Pancreas (tissue), 10 donors: ENCODE data around the gene KLLN. TPM values are rescaled to one million over a fixed set of nuclear protein-coding genes. Genes with fewer than 3 reads are reported as not detected.
A peak's percentile ranks its signal among the peaks of the same experiment; 100 is the strongest.

ENCODE experiments used
- ATAC-seq, 4 donors: fragments of 200-7000 bp; cut with Tn5 transposase; one replicate each; pipeline versions ENCODE4 v1.8.0 to v1.9.1; 2020; ENCODE audit warnings: mild to moderate bottlenecking in 4 of 4, moderate library complexity in 4 of 4
- DNase-seq, 6 donors: peaks; one replicate each; pipeline ENCODE4 v3.0.0-alpha.2; 2020
- FAIRE-seq: peaks from 2 replicates; lab custom pipeline; 2012; peaks lifted over from hg19 to GRCh38; lab: Jason Lieb, UNC
- H3K27ac ChIP-seq, 4 donors: fragments of 200-600 bp; sonication (generic); 1 replicate in 3 of 4; 2 replicates in 1 of 4; pipeline versions ENCODE4 v1.5.0 to v1.8.0; 2020
- H3K27me3 ChIP-seq, 4 donors: fragments of 200-600 bp; one replicate each; pipeline ENCODE4 v1.8.0; 2021
- H3K36me3 ChIP-seq, 3 donors: fragments of 200-600 bp; sonication (generic) in 1 of 3; one replicate each; pipeline versions ENCODE4 v1.5.0 to v1.8.0; 2020 to 2021
- H3K4me1 ChIP-seq, 3 donors: fragments of 200-600 bp; one replicate each; pipeline ENCODE4 v1.8.0; 2021
- H3K4me3 ChIP-seq, 4 donors: fragments of 200-600 bp; sonication (generic) in 2 of 4; one replicate each; pipeline versions ENCODE4 v1.5.0 to v1.8.0; 2020 to 2021
- H3K9me3 ChIP-seq, 4 donors: fragments of 200-600 bp; one replicate each; pipeline ENCODE4 v1.8.0; 2021
- WGBS, 2 donors: extraction: QIAGEN DNeasy Blood & Tissue Kit; methylation state at CpG; one replicate each; pipeline ENCODE4 v1.1.7; 2013; 5-methylcytosine and 5-hydroxymethylcytosine counted together
- intact Hi-C, 3 donors: fragments of 100-400 bp; cut with DNase I; formaldehyde crosslinking; loops; one replicate each; pipeline versions ENCODE4 v1.11.1 to v1.14.2; 2022
- polyA plus RNA-seq, 2 donors: library from polyadenylated mRNA; stranded (reverse); fragments of 200-250 nt; gene quantifications; one replicate each; pipeline ENCODE4 v1.2.3, GENCODE V29; 2013
- total RNA-seq, 6 donors: library from RNA; stranded (reverse); fragmentation: NEBNext Ultra II Directional in 4 of 6; extraction: Animal tissue kit (Norgen Biotek cat#: 25700) in 4 of 6; gene quantifications; one replicate each; pipeline versions ENCODE4 v1.2.1 to v1.2.4, GENCODE V29; 2021 to 2023
- TF ChIP-seq, protein P1 (sequence below), 4 donors: fragments of 200-600 bp; sonication (generic) in 3 of 4; IDR thresholded peaks; one replicate each; pipeline versions ENCODE4 v1.5.0 to v1.8.0; 2021; ENCODE audit warnings: antibody characterized with exemption in 4 of 4
- donor health status: healthy with polysubstance abuse.
- donor health status: DM: no; HTN: no; CAD: no; lungs with moderate emphysema.
- donor health status: DM: no; HTN: no; CAD: no.
- donor health status: control.
- donor health status: control.
- donor health status: Bipolar disorder and iron deficiency.
- donor health status: DM: yes; HTN: yes; CAD: no.
- donor health status: DM: no; HTN: no; CAD: no.
- donor health status: DM: no; HTN: no; CAD: no.
- donor health status: DM: yes; HTN: yes; CAD: no.

The KLLN gene
- total and polyA plus RNA-seq, 8 donors: 0.09 to 0.35 (median 0.24) TPM

DNA sequence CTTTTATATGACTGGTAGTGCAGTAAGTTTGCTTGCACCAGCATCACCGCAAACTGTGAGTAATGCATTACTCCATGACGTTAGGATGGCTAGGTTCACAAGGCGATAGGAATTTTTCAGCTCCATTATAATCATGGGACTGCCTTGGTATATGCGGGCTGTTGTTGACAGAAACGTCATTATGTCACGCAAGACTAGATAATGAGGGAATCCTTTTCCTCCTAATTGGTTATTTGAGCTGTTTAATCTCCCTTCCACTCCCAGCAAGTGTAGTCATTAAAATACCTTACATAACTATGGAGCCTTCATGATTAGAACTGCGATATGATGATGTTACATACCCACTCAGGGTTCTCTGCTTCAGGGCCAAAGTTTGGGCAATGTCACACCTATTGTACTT, 17.3 kb downstream of the KLLN start:
- 66 to 68% methylated on average over 7 of the region's 7 CpGs for WGBS, 2 donors
- TF ChIP-seq, protein P1, sequence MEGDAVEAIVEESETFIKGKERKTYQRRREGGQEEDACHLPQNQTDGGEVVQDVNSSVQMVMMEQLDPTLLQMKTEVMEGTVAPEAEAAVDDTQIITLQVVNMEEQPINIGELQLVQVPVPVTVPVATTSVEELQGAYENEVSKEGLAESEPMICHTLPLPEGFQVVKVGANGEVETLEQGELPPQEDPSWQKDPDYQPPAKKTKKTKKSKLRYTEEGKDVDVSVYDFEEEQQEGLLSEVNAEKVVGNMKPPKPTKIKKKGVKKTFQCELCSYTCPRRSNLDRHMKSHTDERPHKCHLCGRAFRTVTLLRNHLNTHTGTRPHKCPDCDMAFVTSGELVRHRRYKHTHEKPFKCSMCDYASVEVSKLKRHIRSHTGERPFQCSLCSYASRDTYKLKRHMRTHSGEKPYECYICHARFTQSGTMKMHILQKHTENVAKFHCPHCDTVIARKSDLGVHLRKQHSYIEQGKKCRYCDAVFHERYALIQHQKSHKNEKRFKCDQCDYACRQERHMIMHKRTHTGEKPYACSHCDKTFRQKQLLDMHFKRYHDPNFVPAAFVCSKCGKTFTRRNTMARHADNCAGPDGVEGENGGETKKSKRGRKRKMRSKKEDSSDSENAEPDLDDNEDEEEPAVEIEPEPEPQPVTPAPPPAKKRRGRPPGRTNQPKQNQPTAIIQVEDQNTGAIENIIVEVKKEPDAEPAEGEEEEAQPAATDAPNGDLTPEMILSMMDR (IDR thresholded peaks at IDR 0.05): no peak
- Histone ChIP-seq H3K4me3 (no peak overlapping the region), H3K9me3 (no peaks in the 10 kb centered on the region), H3K36me3 (no peaks in the 10 kb centered on the region), H3K27ac (no peak overlapping the region), H3K4me1 (peaks cover 0 to 3% (median 0%) of the 10 kb centered on the region in 3 donors), H3K27me3 (no peaks in the 10 kb centered on the region)
- FAIRE-seq: no peak
- no peak for ATAC-seq
- intact Hi-C loops: no loop called here
- DNase-seq: no peak

GRCh38 chr10:87845624-87845998, 17.7 kb downstream of the KLLN start:
- Histone ChIP-seq H3K36me3 (no peaks in the 10 kb centered on the region), H3K4me1 (peaks cover 0 to 3% (median 0%) of the 10 kb centered on the region in 3 donors), H3K27ac (no peak overlapping the region), H3K27me3 (no peaks in the 10 kb centered on the region), H3K9me3 (no peaks in the 10 kb centered on the region), H3K4me3 (no peak overlapping the region)
- FAIRE-seq: peak; percentile 43
- intact Hi-C loops: no loop called here
- TF ChIP-seq, protein P1 (IDR thresholded peaks at IDR 0.05): no peak
- ATAC-seq: no peak
- no peak for DNase-seq
- 96 to 99% methylated on average over 3 of the region's 3 CpGs for whole genome bisulfite sequencing, 2 donors

- ATAC-seq (peak in 3 of 4 donors; percentile 19 to 57 (median 41)), DNase-seq (no peak), FAIRE-seq (no peak)
- intact Hi-C loops: no loop called here
- WGBS, 2 donors: 6 to 11% methylated on average over 1 of the region's 1 CpG
- Histone ChIP-seq H3K36me3 (no peaks in the 10 kb centered on the region), H3K27me3 (no peaks in the 10 kb centered on the region), H3K4me1 (no peaks in the 10 kb centered on the region), H3K9me3 (no peaks in the 10 kb centered on the region), H3K4me3 (no peak overlapping the region), H3K27ac (no peak overlapping the region)
- TF ChIP-seq, protein P1 (IDR thresholded peaks at IDR 0.05): no peak
Observed at GRCh38 chr10:87844837-87845623, 18.3 kb downstream of the KLLN start.

DNA sequence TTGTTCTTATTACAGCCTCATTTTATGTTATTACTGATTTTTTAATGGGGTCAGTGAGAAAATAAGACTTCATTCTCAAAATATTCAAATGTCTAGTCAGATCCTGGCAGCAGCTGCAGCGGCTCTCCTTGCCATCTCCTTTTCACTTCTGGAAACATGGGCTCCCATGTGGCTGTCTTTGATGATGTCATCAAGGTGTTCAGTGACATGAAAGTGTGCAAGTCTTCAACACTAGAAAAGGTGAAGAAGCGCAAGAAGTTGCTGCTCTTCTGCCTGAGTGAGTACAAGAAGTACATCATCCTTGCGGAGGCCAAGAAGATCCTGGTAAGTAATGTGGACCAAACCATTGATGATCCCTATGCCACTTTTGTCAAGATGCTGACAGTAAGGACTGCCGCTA, 19.6 kb downstream of the KLLN start:
- intact Hi-C loops: no loop called here
- FAIRE-seq: no peak
- no peaks in the 10 kb centered on the region for H3K9me3 ChIP-seq
- H3K36me3 ChIP-seq: no peaks in the 10 kb centered on the region
- DNase-seq: no peak
- no peak overlapping the region for H3K27ac ChIP-seq
- H3K4me1 ChIP-seq: no peaks in the 10 kb centered on the region
- ATAC-seq: no peak
- 96 to 98% methylated on average over 4 of the region's 4 CpGs for WGBS, 2 donors
- no peaks in the 10 kb centered on the region for H3K27me3 ChIP-seq
- no peak overlapping the region for H3K4me3 ChIP-seq
- TF ChIP-seq, protein P1 (IDR thresholded peaks at IDR 0.05): no peak
